Upper lobe of left lung (tissue), 6 donors: Measurements from ENCODE around the gene DEK. TPM values are rescaled to one million over a fixed set of nuclear protein-coding genes. Genes with fewer than 3 reads are reported as not detected.

Experiments
- small RNA-seq, 4 donors: library from RNA; depleted of rRNA; stranded (forward); fragments of <200 nt; gene quantifications; one replicate each; pipeline ENCODE3, GENCODE V24; 2016
- total RNA-seq, 6 donors: library from RNA; depleted of rRNA in 4 of 6; stranded (reverse); fragments of >200 nt in 4 of 6; gene quantifications; one replicate each; pipeline versions ENCODE4 v1.1.0 to v1.2.1, GENCODE V29; 2016 to 2021
- donor health status: DM: no; HTN: no; CAD: no; lungs with moderate emphysema.
- donor health status: DM: no; HTN: yes; CAD: no; lungs with severe emphysema.

The DEK gene
- total RNA-seq, 6 donors from 2014 or later, result 61.5 to 170 (median 92.4) TPM

Small RNAs within 50 kb of the gene (small RNA-seq; reads per million reads assigned to genes)
- gene AL138825.1 (0 reads per million in 4 donors), gene RF00019 (0 reads per million in 4 donors), gene RNU6-263P (0 reads per million in 4 donors)

Other genes starting within 250 kb of the DEK start
- gene NHLRC1, start 141.9 kb downstream of the DEK start, total RNA-seq, result 1 to 10 TPM in 4 of 6 donors, not detected in 2; 1.9 to 4.1 (median 3.0) TPM
- gene TPMT, start 109.5 kb downstream of the DEK start, total RNA-seq, result 10 to 100 TPM in 4 of 6 donors, 1 to 10 TPM in 2; 5.2 to 12.2 (median 10.7) TPM
- gene KDM1B, start 109.1 kb downstream of the DEK start, total RNA-seq, result 10 to 100 TPM; 13.0 to 29.0 (median 22.0) TPM
- 100 to 1,000 TPM in 1 of 6 donors, 10 to 100 TPM in 5; 46.1 to 105 (median 55.8) TPM for gene RNF144B, start 122.8 kb upstream of the DEK start, total RNA-seq